ENCODE results near the gene CREB5. TPM values are rescaled to one million over a fixed set of nuclear protein-coding genes. Genes with fewer than 3 reads are reported as not detected.

Gene CREB5
- total RNA-seq, 1 experiment from 2014 or later, result 13.7 TPM

GRCh38 chr7:28641752-28642545 lies 229.6 kb downstream of the CREB5 start:
- no peak for DNase-seq (ENCODE audit: low spot score)

GRCh38 chr7:28643188-28643569 lies 230.9 kb downstream of the CREB5 start:
- no peak for DNase-seq (ENCODE audit: low spot score)

GRCh38 chr7:28643584-28644340 lies 231.4 kb downstream of the CREB5 start:
- no peak for DNase-seq (ENCODE audit: low spot score)

- no peak for DNase-seq (ENCODE audit: low spot score)
Observed at GRCh38 chr7:28645866-28646265, 233.5 kb downstream of the CREB5 start.

GRCh38 chr7:28646376-28647075 lies 234.2 kb downstream of the CREB5 start:
- DNase-seq (ENCODE audit: low spot score), result no peak

GRCh38 chr7:28647076-28647421 lies 234.7 kb downstream of the CREB5 start:
- no peak for DNase-seq (ENCODE audit: low spot score)

GRCh38 chr7:28649189-28649588 lies 236.9 kb downstream of the CREB5 start:
- DNase-seq (ENCODE audit: low spot score), result no peak

- DNase-seq (ENCODE audit: low spot score), result no peak
Observed at GRCh38 chr7:28649811-28650210, 237.5 kb downstream of the CREB5 start.

GRCh38 chr7:28654110-28654509 lies 241.8 kb downstream of the CREB5 start:
- no peak for DNase-seq (ENCODE audit: low spot score)

- DNase-seq (ENCODE audit: low spot score), result no peak
Observed at GRCh38 chr7:28656529-28656928, 244.2 kb downstream of the CREB5 start.

- no peak for DNase-seq (ENCODE audit: low spot score)
Observed at GRCh38 chr7:28658381-28658780, 246.1 kb downstream of the CREB5 start.

- DNase-seq (ENCODE audit: low spot score), result no peak
Observed at GRCh38 chr7:28660132-28660531, 247.8 kb downstream of the CREB5 start.

- no peak for DNase-seq (ENCODE audit: low spot score)
Observed at GRCh38 chr7:28661826-28662595, 249.7 kb downstream of the CREB5 start.

GRCh38 chr7:28666154-28666553 lies 253.8 kb downstream of the CREB5 start:
- no peak for DNase-seq (ENCODE audit: low spot score)

- no peak for DNase-seq (ENCODE audit: low spot score)
Observed at GRCh38 chr7:28668085-28668484, 255.8 kb downstream of the CREB5 start.

GRCh38 chr7:28669330-28669729 lies 257.0 kb downstream of the CREB5 start:
- no peak for DNase-seq (ENCODE audit: low spot score)

GRCh38 chr7:28671526-28671925 lies 259.2 kb downstream of the CREB5 start:
- no peak for DNase-seq (ENCODE audit: low spot score)

GRCh38 chr7:28672397-28672797 lies 260.1 kb downstream of the CREB5 start:
- DNase-seq (ENCODE audit: low spot score), result no peak

GRCh38 chr7:28674359-28674782 lies 262.1 kb downstream of the CREB5 start:
- peak; percentile 57 for DNase-seq (ENCODE audit: low spot score)

- no peak for DNase-seq (ENCODE audit: low spot score)
Observed at GRCh38 chr7:28675429-28675828, 263.1 kb downstream of the CREB5 start.

GRCh38 chr7:28677668-28678067 lies 265.4 kb downstream of the CREB5 start:
- DNase-seq (ENCODE audit: low spot score), result no peak

GRCh38 chr7:28678431-28678965 lies 266.2 kb downstream of the CREB5 start:
- DNase-seq (ENCODE audit: low spot score), result peak; percentile 67
